Activated CD8-positive, alpha-beta memory T cell treated with anti-CD3 and anti-CD28 coated beads, Interleukin-2, amount 50 U/mL, for 24 hours (primary cell): ENCODE results near the gene CHST9.
"Not testable (repeated sequence)": the region's sequence is repeated elsewhere in the genome, so short reads cannot be mapped to it uniquely, and the experiment has no call there.

ENCODE experiments used
- DNase-seq: peaks from one replicate; pipeline ENCODE4 v3.0.0-alpha.2; 2020; ENCODE audit errors: extremely low read depth

Gene CHST9

DNA sequence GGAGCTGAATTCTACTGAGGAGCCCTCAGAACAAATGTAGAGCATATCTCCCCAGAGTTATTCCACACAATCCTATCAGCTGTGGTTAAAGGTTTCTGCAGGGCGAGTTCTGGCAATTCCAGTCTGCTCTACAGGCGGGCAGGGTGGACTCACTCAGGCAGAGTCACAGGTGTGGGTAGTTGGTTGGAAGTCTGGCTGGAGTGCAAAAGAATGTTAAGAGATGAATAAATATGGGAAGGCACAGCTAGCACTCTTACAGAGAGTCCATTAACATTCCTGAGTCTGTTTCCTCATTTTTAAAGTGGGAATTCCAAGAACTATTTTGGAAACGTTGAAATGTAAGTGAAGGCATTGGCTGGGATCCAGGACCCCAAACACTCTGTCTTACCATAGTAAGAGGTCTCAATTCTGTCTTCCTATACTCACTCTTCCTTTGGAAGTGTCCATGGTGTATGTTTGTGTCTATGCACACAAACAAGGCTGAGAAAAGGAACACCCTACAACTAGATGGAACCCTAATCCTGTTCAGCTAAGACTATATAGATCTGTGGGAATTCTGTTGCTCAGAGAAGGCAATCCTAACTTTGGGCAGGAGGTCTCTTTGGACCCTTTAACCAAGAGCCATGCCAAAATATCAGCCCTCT is 256.3 kb downstream of the CHST9 start:
- DNase-seq, result no peak

DNA sequence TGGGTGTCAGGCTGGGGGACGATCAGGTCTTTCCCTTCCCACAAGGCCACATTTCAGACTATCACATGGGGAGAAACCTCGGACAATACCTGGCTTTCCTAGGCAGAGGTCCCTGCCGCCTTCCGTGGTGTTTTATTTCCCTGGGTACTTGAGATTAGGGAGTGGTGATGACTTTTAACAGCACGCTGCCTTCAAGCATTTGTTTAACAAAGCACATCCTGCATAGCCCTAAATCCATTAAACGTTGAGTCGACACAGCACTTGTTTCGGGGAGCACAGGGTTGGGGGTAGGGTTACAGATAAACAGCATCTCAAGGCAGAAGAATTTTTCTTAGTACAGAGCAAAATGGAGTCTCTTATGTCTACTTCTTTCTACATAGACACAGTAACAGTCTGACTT is 257.3 kb downstream of the CHST9 start:
- DNase-seq, result not testable (repeated sequence)

DNA sequence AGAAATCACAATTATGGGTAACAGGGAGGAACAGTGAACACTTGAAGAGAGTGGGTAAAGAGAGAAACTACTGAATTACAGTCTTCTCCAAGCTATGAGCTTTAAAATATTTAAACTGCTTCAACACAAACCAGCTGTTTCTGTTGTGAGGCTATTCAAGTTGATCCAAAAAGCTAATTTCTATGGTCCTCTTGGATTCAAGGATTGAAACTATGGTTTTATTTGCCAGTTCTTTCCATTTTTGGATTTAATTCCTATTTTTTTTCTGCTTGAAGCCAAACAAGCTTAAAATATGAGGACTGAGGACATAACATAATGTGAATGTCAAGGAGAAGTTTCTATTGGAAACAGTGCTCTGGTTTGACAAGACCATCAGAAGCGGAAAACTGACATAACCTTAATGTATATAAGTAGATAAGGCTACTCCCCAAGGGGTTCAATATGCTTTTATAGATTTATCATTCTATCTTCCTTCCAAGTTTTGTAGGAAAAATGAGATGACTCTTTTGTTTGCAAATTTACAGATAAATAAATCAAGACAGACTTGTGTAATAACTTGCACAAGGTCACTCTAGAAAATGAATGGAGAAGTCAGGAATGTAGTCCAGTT is 258.9 kb downstream of the CHST9 start:
- no peak for DNase-seq

DNA sequence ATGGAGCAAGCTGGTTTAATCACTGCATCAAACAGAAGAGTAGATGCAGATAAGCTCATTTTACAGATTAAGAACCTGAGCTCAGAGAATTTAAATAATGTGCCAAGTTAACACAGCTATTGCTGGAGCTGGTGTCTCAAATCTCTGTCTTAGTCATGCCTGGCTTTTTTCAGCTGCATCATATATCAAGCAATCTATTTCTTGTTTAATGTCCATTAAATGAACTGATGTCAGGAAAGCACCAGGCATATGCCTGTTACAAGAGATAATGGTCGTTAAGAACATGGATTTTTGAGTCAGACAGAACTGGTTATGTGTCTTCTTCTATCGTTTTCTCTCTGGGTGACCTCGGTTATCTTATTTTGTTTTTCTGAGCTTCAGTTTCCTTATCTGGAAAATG is 259.8 kb downstream of the CHST9 start:
- DNase-seq, result no peak

DNA sequence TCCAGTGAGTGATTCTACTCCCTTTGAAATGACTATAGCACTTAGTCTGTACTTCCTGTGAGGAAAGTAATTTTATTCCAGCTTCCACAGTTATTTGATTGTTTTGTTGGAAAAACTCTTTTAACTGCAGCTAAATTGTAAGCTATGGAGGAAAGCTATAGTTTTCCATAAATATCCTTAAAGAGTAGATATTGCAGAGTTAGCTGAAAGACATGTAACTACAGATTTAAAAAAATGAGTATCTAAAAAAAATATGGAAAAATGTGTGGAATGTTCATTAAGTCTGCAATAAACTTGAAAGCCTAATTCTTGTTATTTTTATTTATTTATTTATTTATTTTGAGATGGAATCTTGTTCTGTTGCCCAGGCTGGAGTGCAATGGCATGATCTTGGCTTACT is 262.8 kb downstream of the CHST9 start:
- DNase-seq, result no peak

DNA sequence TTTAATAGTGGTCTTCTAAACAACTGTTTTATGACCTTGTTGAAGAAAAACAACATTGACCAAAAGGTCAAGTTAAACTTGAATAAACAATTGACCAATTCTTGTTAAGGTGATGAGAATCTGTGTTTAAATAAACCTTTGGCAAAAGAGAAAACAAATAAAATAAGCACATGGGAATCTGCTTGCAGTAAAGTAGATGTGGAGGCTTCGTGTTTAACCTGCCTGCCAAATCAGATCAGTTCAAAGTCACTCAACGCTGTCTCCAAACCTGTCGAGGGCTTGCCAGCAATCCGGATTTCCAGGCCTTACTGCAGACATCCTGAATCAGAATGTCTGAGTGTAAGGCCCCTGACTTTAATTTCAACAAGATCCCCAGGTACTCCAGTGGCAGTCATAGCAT is 264.5 kb downstream of the CHST9 start:
- DNase-seq, result no peak

DNA sequence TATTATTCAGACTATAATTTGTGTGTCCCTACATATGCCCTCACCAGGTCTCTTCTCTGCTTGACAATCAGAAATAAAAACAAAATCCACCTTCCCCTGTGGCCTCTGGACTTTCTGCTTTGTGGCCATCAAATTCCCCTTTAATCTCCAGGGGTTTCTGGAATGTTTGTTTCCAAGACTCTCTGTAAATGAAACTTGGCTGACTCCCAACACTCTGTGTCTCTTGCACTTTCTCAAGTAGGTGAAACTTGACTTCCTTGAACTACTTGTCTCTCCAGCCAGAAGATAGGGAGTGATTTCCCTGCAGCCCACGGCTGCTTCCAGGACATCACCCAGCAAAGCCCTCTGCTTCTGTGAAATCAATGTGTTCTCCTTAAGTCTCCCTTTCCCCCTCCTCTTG is 265.5 kb downstream of the CHST9 start:
- DNase-seq, result no peak

DNA sequence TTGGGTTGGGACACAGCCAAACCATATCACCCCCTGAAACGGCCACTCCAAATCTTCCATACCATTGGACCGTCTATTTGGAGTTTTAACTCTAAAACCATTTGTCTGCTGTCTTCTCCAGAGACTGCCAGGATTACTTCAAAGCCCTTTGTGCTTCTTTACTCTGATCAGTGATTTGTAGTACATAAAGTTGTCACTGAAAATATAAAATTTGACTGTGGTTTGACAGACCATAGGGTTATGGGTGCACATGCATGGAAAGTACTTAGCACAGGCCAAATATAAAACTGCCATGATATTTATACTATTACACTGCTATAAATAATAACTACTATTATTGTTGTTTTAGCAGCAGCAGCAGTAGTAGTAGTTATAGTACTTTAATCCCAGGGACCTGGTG is 265.9 kb downstream of the CHST9 start:
- DNase-seq, result no peak

DNA sequence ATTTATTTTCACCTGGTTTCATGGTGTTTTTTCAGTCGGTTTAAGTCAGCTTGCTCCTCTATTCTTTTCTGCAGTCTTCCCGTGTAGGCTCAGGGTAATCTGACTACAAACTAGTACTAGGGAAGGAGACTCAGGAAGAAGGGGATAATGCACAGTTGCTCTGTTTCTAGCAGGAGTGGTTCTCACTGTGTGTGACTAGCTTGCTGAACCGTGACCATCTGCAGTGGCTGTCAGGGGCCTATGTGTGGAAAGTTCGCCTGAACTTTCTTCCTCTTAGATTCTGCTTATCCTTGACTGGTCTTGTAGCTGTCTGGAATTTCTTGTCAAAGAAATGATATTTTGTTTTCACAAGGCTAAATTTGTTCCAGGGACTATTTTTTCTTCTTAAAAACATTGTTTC is 273.3 kb downstream of the CHST9 start:
- no peak for DNase-seq

DNA sequence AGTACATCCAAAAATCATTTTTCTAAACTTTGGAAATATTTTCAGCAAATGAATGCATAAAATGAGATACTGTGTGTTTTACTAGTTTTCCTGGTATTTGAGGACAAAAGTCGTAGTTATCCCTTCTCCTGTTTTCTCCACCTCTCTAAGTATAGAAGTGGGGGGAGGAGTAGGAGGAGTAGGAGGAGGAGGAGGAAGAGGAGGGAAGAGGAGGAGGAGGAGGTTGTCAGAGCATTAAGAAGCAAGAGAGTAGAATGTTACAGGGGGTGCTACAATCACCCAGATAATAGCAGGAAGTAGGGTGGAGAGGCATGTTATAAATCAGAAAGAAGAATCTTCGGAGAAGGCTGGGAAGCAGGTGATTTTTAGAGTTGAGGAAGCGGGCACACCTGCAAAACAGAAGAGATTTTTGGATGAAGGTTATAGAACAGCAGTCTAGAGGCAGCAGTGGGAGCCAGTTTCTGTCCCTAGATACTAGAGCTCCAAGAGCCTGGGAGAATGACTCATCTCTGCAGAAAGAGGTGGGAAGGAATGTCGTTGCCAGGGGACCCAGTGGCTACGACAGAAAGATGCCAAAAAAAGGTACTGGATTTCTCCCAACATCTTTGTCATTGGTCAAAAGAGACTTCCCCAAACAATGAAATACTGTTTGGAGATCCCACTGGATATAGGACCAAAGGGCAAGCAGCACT is 275.4 kb downstream of the CHST9 start:
- DNase-seq, result no peak

DNA sequence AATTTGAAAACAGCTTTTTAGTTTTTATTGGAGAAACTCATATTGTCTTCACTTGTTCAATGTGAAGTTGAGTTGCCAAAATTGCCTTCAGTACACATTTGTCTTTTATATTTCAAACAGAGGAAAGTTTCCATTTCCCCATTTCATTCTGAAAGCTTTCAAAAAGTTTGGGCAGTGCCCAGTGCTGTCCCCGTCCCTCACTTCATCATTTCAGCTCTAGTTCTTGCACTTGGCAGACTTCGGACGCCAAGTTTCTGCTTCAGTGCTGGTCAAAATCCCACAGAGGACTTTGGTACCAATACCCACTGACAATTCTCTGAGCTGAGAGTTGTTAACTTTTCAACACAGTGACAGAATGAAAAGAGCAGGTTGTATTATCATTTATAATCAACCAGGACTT is 276.2 kb downstream of the CHST9 start:
- no peak for DNase-seq

DNA sequence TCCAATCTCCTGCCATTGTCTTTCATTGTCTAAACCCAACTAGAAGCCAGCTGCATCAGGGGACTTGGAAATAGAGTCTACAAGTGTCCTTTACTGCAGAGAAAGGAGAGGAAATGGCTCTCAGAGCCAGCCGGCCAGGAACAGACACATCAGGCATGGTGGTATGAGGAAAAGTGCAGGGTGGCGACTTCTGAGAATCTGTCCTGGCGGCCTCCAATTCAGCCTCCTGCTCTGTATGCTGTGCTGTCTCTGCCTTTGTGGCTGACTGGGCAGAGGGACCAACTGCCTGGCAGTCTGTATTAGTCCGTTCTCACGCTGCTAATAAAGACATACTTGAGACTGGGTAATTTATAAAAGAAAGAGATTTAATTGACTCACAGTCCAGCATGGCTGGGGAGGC is 282.8 kb downstream of the CHST9 start:
- no peak for DNase-seq

DNA sequence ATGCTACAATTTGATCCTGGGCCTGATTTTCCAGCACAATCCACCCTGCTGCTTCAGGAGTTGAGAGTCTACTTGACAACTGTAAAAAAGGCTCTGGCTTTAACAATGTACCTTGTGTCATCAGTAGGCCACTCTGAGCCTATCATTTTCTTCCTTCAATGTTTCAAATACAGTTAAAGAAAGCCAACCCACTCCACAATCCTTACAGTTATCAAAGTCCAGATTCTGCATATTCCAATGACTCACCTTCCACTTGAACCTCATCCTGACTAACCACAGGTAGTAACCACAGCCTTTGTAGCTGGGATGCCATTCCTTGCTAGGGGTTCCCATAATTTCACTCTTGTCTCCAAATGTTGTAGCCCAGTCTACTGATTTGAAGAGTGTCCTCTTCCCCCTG is 284.1 kb downstream of the CHST9 start:
- DNase-seq, result no peak

DNA sequence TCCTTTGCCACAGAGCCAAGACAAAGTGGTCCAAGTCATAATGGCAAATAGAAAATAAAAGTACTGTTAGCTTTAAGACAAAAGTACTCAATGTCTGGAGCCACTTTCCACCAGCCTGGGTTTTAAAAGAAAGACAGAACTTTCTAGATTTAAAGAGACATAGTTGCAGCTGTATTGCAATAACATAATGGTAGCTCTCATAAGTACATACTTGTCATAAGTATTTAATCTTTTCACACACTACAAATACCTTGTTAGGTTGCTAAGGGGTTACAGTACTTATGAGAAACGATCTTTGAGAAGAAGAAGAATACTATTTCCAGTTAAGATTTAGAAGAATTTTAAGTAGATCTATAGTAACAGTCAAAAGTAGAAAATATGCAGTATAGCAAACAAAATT is 290.7 kb downstream of the CHST9 start:
- no peak for DNase-seq

DNA sequence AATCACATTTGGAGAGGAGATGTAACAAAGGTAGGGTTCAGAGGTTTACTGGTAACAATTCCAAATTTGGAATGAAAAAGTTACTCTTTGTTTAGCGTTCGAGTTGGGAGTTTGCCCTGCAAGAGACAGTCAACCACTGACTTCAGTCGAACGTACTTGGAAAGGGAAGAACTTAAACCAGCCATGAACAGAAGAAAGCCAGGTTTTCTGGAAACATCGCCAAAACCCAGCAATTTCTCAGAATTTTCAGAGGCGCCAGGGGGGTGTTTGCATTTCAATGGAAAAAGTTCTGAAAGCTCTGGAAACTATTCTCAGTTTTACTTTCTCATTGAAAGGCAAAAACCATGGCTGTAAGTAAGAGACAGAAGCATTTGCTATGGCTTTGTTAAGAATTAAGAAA is 291.1 kb downstream of the CHST9 start:
- DNase-seq, result no peak

DNA sequence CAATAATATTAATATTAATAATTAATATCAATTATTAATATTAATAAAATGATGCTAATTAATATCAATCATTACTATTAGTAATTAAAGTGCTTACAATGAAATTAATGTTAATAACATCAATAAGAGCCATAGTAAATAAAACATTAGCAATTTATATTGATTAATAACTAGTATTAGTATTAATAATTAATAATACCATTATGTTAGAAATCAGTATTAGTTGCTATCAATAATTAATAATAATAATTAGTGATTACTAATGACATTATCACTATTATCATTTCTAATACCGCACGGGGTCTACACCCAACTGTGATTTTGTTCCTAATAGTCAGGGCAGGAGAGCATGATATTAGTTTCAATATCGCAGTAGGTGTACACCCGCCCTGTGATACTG is 296.8 kb downstream of the CHST9 start:
- no peak for DNase-seq

DNA sequence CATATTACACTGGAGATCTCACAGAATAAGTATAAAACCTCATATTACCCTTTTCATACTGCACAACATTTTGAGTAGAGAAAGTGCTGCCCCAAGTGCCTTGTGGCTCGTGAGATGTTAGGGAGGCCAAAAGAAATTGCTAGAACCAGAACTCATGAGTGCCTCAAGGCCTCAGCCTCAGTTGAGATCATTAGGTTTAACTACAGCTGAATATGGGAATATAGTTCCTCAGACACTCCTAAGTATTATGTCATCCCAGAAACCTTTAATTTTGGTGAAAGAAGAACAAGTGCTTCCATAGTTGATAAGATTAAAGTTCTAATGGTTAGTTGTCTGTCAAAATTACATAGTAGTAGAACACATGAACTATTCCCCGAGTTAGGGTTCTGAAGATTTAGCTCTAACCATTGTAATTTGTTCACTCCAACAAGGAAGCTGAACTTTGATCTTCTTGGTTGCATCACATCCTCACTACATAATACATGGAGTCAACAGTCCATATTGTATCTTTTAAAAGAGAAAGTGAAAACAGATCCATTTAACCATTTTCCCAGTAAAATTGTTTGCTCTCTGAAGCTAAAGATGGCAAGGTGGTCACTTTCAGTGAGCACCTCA is 310.0 kb downstream of the CHST9 start:
- DNase-seq, result no peak

DNA sequence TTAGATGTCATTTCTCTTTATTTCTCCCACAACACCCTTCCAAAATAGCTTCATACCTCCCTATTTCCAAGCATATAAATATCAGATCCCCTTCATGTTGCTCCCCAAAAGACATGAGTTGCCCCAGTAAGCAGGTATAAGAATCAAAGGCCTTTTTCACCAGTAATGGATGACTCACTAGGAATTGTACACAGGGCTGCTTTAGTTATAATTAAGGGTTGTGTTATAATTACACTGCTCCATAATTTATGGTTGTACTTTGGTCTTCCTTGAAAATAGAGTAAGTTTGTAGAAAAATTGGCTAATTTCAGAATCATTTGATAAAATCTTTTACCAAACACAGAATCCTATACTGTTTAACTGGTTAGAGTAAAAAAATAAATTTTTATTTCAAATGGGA is 310.8 kb downstream of the CHST9 start:
- DNase-seq, result no peak

DNA sequence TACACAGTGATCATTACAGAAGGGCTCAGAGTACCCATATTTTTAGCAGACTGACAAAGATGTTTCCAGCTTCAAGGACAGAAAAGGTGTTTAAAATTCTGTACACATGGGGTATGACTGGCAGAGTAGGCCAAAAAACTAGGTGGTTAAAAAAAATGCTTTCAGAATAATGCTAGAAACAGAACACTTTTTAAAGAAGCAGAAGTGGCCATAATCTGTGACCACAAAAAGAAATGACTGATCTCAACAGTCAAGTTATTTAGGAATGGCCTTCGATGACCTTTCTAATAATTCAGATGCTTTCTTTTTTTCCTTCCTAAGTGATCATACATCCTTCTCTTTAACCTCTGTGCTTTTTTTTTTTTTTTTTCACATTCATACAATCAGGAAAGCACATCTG is 315.5 kb downstream of the CHST9 start:
- no peak for DNase-seq

DNA sequence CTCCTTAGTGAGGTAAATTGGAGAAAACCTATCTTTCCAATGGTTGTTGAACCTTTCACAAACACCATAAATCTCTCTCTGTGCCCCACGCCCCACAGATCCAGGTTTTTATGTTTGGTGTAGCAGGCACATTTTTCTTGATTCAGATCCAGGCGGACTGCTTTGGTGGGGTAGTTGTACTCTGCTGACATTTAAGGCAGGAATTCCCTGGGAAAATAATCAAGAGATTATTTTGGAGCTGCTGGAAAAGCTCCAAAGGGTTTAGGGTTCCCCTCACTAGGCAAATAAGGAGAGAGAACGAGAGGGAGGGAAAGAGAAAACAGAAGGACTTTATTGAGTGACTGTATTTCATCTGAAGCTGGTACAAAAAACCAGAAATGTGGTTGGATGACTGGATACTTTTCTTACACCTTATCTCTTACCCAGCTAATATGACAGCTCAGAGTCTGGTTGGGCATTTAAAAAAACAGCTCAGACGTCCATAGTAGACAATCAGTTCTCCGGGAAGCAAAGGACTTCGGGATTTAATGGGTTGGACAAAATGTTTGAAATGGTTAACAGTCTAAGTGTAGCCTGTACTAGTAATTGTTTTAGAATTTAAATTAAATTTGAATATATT is 316.0 kb downstream of the CHST9 start:
- no peak for DNase-seq

DNA sequence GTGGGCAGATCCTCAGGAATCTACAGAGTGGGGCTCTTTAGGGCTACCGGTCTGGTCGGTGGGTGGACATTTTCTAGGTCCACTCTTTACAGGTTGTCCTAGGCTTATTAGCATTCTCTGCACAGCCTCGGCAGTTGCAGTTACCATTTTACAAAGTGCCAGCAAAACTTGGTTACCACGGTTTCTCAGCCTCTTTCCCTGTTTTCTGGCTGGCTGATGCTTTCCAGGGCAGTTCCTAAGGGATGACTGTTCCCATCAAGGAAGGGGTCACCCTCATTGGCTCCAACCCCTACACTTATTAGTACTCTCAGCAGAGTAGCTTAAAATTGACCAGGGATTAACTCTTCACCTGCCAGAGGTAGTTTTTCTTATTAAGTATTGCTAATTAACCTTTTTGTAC is 317.6 kb downstream of the CHST9 start:
- no peak for DNase-seq

DNA sequence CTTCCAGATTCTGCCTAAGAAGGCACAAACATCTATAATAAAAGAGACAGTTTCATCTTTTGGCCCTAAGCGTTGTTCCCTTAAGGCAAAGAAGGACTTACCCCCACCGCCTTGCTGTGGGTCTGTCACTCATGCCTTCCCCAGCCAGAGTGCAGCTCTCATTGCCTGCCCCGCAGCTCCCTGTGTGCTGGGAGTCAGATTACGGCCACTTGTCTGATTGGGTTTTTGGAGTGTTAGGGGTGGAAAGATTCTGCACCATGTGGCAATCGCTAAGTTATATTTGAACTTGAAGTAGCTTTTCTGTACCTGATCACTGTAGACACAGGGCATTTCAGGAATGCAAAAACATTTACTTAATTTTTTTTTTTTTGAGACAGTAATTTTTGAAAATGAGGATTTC is 319.6 kb downstream of the CHST9 start, which contains the start of gene AQP4:
AQP4 (minus strand) TSS at position 151 of the 400 bp plus-strand sequence; CDS start at position 133, 18 bp downstream.
- DNase-seq, result no peak

DNA sequence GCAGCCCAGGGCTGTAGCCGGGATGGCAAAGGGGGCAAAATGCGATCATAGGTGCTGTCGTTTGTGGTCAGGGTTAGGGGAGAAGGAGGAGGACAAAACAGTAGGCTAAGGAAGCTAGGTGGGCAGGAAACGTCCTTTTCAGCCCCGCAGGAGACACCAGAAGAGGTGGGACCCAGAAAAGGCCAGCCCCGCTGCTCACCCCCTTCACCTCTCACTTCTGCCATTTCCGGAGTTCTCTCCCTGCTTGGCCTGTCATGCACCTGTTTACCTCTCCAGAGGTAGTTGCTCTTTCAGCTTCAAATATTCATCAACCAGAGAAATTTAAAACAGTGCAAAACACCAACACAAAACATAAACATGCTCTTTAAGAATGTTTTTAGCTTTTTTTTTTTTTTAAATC is 320.4 kb downstream of the CHST9 start:
- DNase-seq, result no peak
